Chondrocyte (in vitro differentiated cells): ENCODE measurements around the gene TWSG1. TPM values are rescaled to one million over a fixed set of nuclear protein-coding genes. Genes with fewer than 3 reads are reported as not detected.
"Not testable (repeated sequence)": the region's sequence is repeated elsewhere in the genome, so short reads cannot be mapped to it uniquely, and the experiment has no call there.

Experiments used
- DNase-seq: peaks from one replicate; pipeline ENCODE4 v3.0.0; 2021; ENCODE audit warnings: mixed read lengths, low spot score
- H3K27ac Mint-ChIP-seq: one replicate; pipeline ENCODE4 v1.8.0; 2021; ENCODE audit warnings: mild to moderate bottlenecking, moderate library complexity, mixed read lengths; ENCODE audit not compliant: unreplicated experiment
- H3K27me3 Mint-ChIP-seq: 2 replicates; pipeline ENCODE4 v1.8.0; 2021; ENCODE audit warnings: low read depth, mixed read lengths
- H3K36me3 Mint-ChIP-seq: 2 replicates; pipeline ENCODE4 v1.8.0; 2021; ENCODE audit warnings: low read depth, mixed read lengths
- H3K4me1 Mint-ChIP-seq: 2 replicates; pipeline ENCODE4 v1.8.0; 2021; ENCODE audit warnings: low read depth, mild to moderate bottlenecking, mixed read lengths
- H3K4me3 Mint-ChIP-seq: one replicate; pipeline ENCODE4 v1.8.0; 2021; ENCODE audit warnings: mild to moderate bottlenecking, moderate library complexity, mixed read lengths; ENCODE audit not compliant: unreplicated experiment
- H3K9me3 Mint-ChIP-seq: 2 replicates; pipeline ENCODE4 v1.8.0; 2021; ENCODE audit warnings: low read depth, mixed read lengths
- CTCF ChIP-seq: fragments of 200-600 bp; sonication (generic); IDR thresholded peaks from 2 replicates; pipeline ENCODE4 v1.5.0; 2021; ENCODE audit warnings: antibody characterized with exemption, mild to moderate bottlenecking, moderate library complexity
- total RNA-seq: library from RNA; stranded (reverse); gene quantifications from 3 replicates; pipeline ENCODE4 v1.2.1, GENCODE V29; 2021

TWSG1 gene
- total RNA-seq, 1 donor from 2014 or later: 99.5 TPM

- Mint-ChIP-seq H3K4me1 (no peaks in the 10 kb centered on the region), H3K36me3 (peaks cover 37% of the 10 kb centered on the region), H3K9me3 (peaks cover 15% of the 10 kb centered on the region), H3K27me3 (no peaks in the 10 kb centered on the region), H3K4me3 (no peak overlapping the region), H3K27ac (no peak overlapping the region)
- no peak for TF ChIP-seq CTCF
- no peak for DNase-seq
These were observed 59.5 kb downstream of the TWSG1 start for GRCh38 chr18:9394046-9394445.

- Mint-ChIP-seq H3K9me3 (no peaks in the 10 kb centered on the region), H3K27me3 (no peaks in the 10 kb centered on the region), H3K4me1 (no peaks in the 10 kb centered on the region), H3K36me3 (peaks cover 19% of the 10 kb centered on the region), H3K4me3 (no peak overlapping the region), H3K27ac (no peak overlapping the region)
- no peak for DNase-seq
- TF ChIP-seq CTCF: no peak
These were observed 65.6 kb downstream of the TWSG1 start for GRCh38 chr18:9400197-9400596.

GRCh38 chr18:9401176-9401575, 66.6 kb downstream of the TWSG1 start:
- Mint-ChIP-seq H3K36me3 (peaks cover 18% of the 10 kb centered on the region), H3K4me1 (no peaks in the 10 kb centered on the region), H3K4me3 (no peak overlapping the region), H3K27me3 (no peaks in the 10 kb centered on the region), H3K27ac (no peak overlapping the region), H3K9me3 (no peaks in the 10 kb centered on the region)
- no peak for DNase-seq
- TF ChIP-seq CTCF: no peak

- not testable (repeated sequence) for H3K27ac Mint-ChIP-seq, H3K4me3 Mint-ChIP-seq, H3K9me3 Mint-ChIP-seq, H3K27me3 Mint-ChIP-seq, DNase-seq, H3K4me1 Mint-ChIP-seq
- peaks cover 16% of the 10 kb centered on the region for H3K36me3 Mint-ChIP-seq
These were observed 67.9 kb downstream of the TWSG1 start for GRCh38 chr18:9402358-9403007.

GRCh38 chr18:9403795-9404564, 69.4 kb downstream of the TWSG1 start:
- H3K4me1 Mint-ChIP-seq: no peaks in the 10 kb centered on the region
- no peak for DNase-seq
- TF ChIP-seq CTCF: no peak
- H3K36me3 Mint-ChIP-seq: peaks cover 15% of the 10 kb centered on the region
- peak overlapping the region; percentile 54 for H3K27ac Mint-ChIP-seq
- H3K9me3 Mint-ChIP-seq: no peaks in the 10 kb centered on the region
- H3K4me3 Mint-ChIP-seq: no peak overlapping the region
- H3K27me3 Mint-ChIP-seq: no peaks in the 10 kb centered on the region
